Omental fat pad (tissue), 4 donors: ENCODE data around the gene PDCL3. TPM values are rescaled to one million over a fixed set of nuclear protein-coding genes. Genes with fewer than 3 reads are reported as not detected.

Source experiments
- ATAC-seq: fragments of 150-250 bp; one replicate; pipeline ENCODE4 v1.9.1; 2016; ENCODE audit warnings: mild to moderate bottlenecking, moderate library complexity; ENCODE audit not compliant: low FRiP score
- DNase-seq: peaks from one replicate; pipeline ENCODE4 v3.0.0-alpha.2; 2019; ENCODE audit warnings: low spot score
- CTCF ChIP-seq, 3 donors: fragments of 450-650 bp; IDR thresholded peaks; one replicate each; pipeline ENCODE4 v1.5.1; 2016 to 2017; ENCODE audit warnings: antibody characterized with exemption in 3 of 3, mild to moderate bottlenecking in 3 of 3, moderate library complexity in 2 of 3
- small RNA-seq: library from RNA; depleted of rRNA; stranded (forward); fragments of <200 nt; gene quantifications from one replicate; pipeline ENCODE3, GENCODE V24; 2016
- total RNA-seq, 4 donors: library from RNA; depleted of rRNA; stranded (reverse); fragments of >200 nt; gene quantifications; one replicate each; pipeline ENCODE4 v1.1.0, GENCODE V29; 2016

Gene PDCL3
- total RNA-seq, 4 donors from 2014 or later, result 11.3 to 17.4 (median 14.0) TPM

GRCh38 chr2:100624536-100624935 lies 61.7 kb downstream of the PDCL3 start:
- TF ChIP-seq CTCF (IDR thresholded peaks at IDR 0.05), result no peak
- DNase-seq, result no peak
- no peak for ATAC-seq

GRCh38 chr2:100625717-100626116 lies 62.9 kb downstream of the PDCL3 start:
- DNase-seq (no peak), ATAC-seq (no peak)
- no peak for TF ChIP-seq CTCF (IDR thresholded peaks at IDR 0.05)

Small RNA genes lying within 50 kb of the gene (small RNA-seq; reads per million reads assigned to genes)
- not detected for gene HMGN2P22

Other genes starting within 250 kb of the PDCL3 start
- gene LONRF2, start 240.5 kb upstream of the PDCL3 start, total RNA-seq, result 10 to 100 TPM in 2 of 4 donors, 1 to 10 TPM in 2; 2.5 to 32.8 (median 9.8) TPM
- 10 to 100 TPM in 2 of 4 donors, 1 to 10 TPM in 2; 6.9 to 13.2 (median 9.5) TPM for gene CHST10, start 145.3 kb upstream of the PDCL3 start, total RNA-seq
- gene NMS, start 92.5 kb upstream of the PDCL3 start, total RNA-seq, result not detected